GM10266 (cell line): ENCODE results near the gene DIAPH1.
A peak's percentile ranks its signal among the peaks of the same experiment; 100 is the strongest.

ENCODE experiments used
- DNase-seq: peaks from one replicate; pipeline ENCODE4 v3.0.0; 2012; ENCODE audit errors: extremely low spot score
- CTCF ChIP-seq: IDR thresholded peaks from 2 replicates; pipeline ENCODE4 v1.5.1; 2012; ENCODE audit warnings: mild to moderate bottlenecking, low read depth; ENCODE audit not compliant: control insufficient read depth, insufficient read depth; ENCODE audit errors: missing control alignments

The DIAPH1 gene

GRCh38 chr5:141636106-141636412 is 17.3 kb upstream of the DIAPH1 start:
- DNase-seq: no peak
- no peak for TF ChIP-seq CTCF

DNA sequence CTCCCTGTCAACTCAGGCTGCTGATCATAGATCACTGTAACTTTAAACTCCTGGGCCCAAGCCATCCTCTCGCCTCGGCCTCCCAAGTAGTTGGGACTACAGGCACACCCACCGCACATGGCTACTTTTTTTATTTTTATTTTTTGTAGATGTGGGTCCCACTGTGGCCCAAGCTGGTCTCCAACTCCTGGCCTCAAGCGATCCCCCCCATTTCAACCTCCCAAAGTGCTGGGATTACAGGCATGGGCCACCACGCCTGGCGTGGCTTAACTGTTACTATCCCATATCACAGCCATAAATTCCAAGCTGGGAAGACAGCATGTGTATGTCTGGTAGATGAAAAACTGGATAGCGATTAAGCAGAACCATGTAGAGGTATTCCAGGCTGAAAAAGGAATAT is 16.8 kb upstream of the DIAPH1 start:
- DNase-seq: no peak
- no peak for TF ChIP-seq CTCF

GRCh38 chr5:141634720-141635119 is 15.9 kb upstream of the DIAPH1 start:
- no peak for TF ChIP-seq CTCF
- no peak for DNase-seq

DNA sequence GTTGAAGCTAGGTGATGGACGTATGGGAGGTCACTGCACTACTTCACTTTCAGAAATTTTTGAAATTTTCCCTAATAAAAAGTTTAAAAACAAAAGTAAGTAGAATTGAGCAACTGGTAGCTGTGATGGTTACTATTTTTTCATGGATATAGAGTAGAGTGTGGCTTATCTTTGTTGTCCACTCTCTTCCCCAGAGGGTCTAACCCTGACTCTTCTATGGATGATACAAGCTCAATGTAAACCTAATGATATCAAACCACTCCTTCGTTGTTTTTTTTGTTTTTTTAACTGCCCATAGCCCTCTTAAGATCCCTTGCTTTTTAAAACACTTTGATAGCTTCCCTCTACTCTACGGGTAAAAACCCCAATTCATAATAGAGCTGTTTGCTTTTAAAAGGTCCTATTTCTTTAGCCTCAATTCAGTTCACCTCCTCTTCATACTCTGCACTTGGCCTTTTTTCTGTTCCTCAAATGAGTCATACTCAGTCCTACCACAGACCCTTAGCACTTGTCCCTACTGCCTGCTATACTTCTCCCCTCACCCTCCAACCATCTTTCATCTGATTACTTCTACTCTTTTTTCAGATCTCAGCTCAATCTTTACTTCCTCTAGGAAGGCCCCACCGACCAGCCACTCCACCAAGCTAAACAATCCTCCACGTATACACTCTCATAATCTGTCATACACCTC is 15.2 kb upstream of the DIAPH1 start:
- TF ChIP-seq CTCF: no peak
- DNase-seq: peak; percentile 76

DNA sequence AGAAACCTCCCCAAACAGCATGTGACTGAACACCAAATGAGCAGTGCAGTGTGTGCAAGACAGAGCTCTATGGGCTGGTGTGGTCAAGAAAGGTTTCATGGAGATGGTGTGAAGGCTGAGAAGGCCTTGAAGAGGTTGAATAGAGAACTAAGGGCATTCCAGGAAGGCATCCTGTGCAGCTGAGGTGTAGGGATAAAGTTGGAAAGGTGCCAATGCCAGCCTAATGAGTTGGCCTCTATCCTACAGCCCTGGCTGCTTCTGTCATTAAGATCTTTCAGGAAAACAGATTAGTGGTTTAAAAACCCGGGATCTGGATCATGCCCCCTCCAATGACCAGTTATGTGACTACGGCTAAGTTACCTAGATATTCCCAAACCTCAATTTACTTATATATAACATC is 13.8 kb upstream of the DIAPH1 start:
- TF ChIP-seq CTCF: no peak
- no peak for DNase-seq

- no peak for TF ChIP-seq CTCF
- no peak for DNase-seq
These were observed 11.9 kb upstream of the DIAPH1 start for GRCh38 chr5:141630570-141631140.

DNA sequence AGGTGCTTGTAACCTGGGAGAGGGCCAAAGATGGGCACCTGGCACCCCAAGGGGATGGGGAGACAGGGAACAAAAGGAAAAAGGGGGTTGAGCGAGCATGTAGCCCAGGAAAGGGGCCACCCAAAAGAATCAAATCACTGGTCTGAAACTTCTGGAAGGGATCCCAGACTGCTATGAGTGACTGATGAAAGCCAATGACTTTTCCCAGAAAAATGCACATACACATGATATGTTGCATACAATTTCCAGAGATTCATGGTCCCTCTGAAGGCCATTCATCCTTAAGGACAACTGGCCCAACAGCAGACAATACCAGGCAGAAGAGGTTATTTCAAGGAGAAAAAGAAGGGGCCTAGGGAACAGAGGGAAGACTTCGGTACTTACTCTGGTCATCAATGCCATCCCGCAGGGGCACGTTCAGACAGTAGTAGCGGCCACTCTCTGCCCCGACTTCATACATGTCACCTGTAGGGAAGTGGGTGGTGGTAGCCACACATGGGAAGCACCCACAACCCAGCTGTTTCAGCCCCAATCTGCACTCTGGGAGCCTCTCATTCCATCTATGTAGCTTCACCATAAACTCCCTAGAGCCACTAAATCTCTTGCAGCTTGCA is 9.5 kb upstream of the DIAPH1 start:
- TF ChIP-seq CTCF: no peak
- DNase-seq: no peak
